Measurements from ENCODE around the gene NFRKB. TPM values are rescaled to one million over a fixed set of nuclear protein-coding genes. Genes with fewer than 3 reads are reported as not detected.

NFRKB gene
- polyA plus RNA-seq, 1 donor (not counting 4 experiments of a cell fraction or from before 2014, with no cell fraction given), result 14.4 TPM

- TF ChIP-seq CTCF (optimal IDR thresholded peaks at IDR 0.05 in 1 of 3, IDR thresholded peaks at IDR 0.05 in 1 of 3, conservative IDR thresholded peaks at IDR 0.05 in 1 of 3; ENCODE audit: extremely low read depth in 1 of 3, insufficient read depth in 2 of 3, low read length in 3 of 3) (no peak), EZH2 (IDR thresholded peaks at IDR 0.05; ENCODE audit: low read length) (no peak)
- no peak for DNase-seq (ENCODE audit: low read depth, low spot score)
- no peaks in the 10 kb centered on the region for H3K9me3 ChIP-seq (ENCODE audit: control insufficient read depth, low read depth, low read length)
- no peaks in the 10 kb centered on the region for H3K79me2 ChIP-seq (ENCODE audit: control insufficient read depth, insufficient read depth, low read length)
- no peaks in the 10 kb centered on the region for H3K4me1 ChIP-seq (ENCODE audit: control insufficient read depth, extremely low read depth, insufficient read depth, low read length)
- H3K27me3 ChIP-seq (ENCODE audit: control insufficient read depth, extremely low read depth, insufficient read depth, low read length), result no peaks in the 10 kb centered on the region
- no peak overlapping the region for H3K4me3 ChIP-seq (ENCODE audit: control insufficient read depth in 2 of 3, extremely low read depth in 1 of 3, insufficient read depth in 2 of 3, low read depth in 1 of 3, low read length in 3 of 3)
- no peak overlapping the region for H3K9ac ChIP-seq (ENCODE audit: control insufficient read depth, extremely low read depth, insufficient read depth, low read length)
- no peak overlapping the region for H3K27ac ChIP-seq (ENCODE audit: control insufficient read depth, insufficient read depth, low read length)
- H2AFZ ChIP-seq (ENCODE audit: control insufficient read depth, low read length), result no peak overlapping the region
- H3K4me2 ChIP-seq (ENCODE audit: control insufficient read depth, extremely low read depth, insufficient read depth, low read depth, low read length), result no peak overlapping the region
- no peaks in the 10 kb centered on the region for H3K9me1 ChIP-seq (ENCODE audit: control insufficient read depth, extremely low read depth, insufficient read depth, low read length)
- dilution Hi-C loops (cut with MboI; ENCODE audit: extremely low pct_ligation_motif_present, low sequenced_read_pairs), result no loop called here
- H4K20me1 ChIP-seq (ENCODE audit: control insufficient read depth, extremely low read depth, insufficient read depth, low read length), result no peaks in the 10 kb centered on the region
- peaks cover 2 to 8% of the 10 kb centered on the region in 2 experiments for H3K36me3 ChIP-seq (ENCODE audit: control insufficient read depth in 2 of 2, extremely low read depth in 1 of 2, insufficient read depth in 2 of 2, low read length in 2 of 2)
- no peak for FAIRE-seq
These were observed 27.3 kb upstream of the NFRKB start for GRCh38 chr11:129922674-129923073.

DNA sequence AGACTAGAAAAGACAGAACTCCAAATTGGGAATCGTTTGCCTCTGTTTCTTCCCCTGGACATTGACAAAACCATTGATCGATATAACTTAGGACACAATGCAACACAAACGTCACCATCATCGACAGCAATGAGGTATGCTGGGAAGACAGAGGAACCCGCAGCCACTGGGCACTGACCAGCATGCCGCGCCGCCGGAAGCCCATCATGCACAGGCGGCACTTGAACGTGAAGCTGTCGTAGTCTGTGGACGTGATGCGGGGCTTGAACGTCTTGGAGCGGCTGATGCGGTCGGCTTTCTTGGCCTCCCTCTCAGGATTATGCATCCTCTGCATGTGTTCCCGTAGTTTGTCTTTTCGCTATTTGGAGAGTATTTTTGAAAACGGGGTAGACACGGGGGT lies 23.0 kb upstream of the NFRKB start:
- Histone ChIP-seq H2AFZ (ENCODE audit: control insufficient read depth, low read length) (no peak overlapping the region), H3K9me3 (ENCODE audit: control insufficient read depth, low read depth, low read length) (no peaks in the 10 kb centered on the region), H4K20me1 (ENCODE audit: control insufficient read depth, extremely low read depth, insufficient read depth, low read length) (no peaks in the 10 kb centered on the region), H3K79me2 (ENCODE audit: control insufficient read depth, insufficient read depth, low read length) (no peaks in the 10 kb centered on the region), H3K4me1 (ENCODE audit: control insufficient read depth, extremely low read depth, insufficient read depth, low read length) (no peaks in the 10 kb centered on the region), H3K4me2 (ENCODE audit: control insufficient read depth, extremely low read depth, insufficient read depth, low read depth, low read length) (no peak overlapping the region), H3K9ac (ENCODE audit: control insufficient read depth, extremely low read depth, insufficient read depth, low read length) (no peak overlapping the region), H3K36me3 (ENCODE audit: control insufficient read depth in 2 of 2, extremely low read depth in 1 of 2, insufficient read depth in 2 of 2, low read length in 2 of 2) (peaks cover 11 to 17% of the 10 kb centered on the region in 2 experiments), H3K9me1 (ENCODE audit: control insufficient read depth, extremely low read depth, insufficient read depth, low read length) (no peaks in the 10 kb centered on the region), H3K27ac (ENCODE audit: control insufficient read depth, insufficient read depth, low read length) (no peak overlapping the region), H3K27me3 (ENCODE audit: control insufficient read depth, extremely low read depth, insufficient read depth, low read length) (no peaks in the 10 kb centered on the region), H3K4me3 (ENCODE audit: control insufficient read depth in 2 of 3, extremely low read depth in 1 of 3, insufficient read depth in 2 of 3, low read depth in 1 of 3, low read length in 3 of 3) (no peak overlapping the region)
- dilution Hi-C loops (cut with MboI; ENCODE audit: extremely low pct_ligation_motif_present, low sequenced_read_pairs), result no loop called here
- no peak for TF ChIP-seq CTCF (optimal IDR thresholded peaks at IDR 0.05 in 1 of 3, IDR thresholded peaks at IDR 0.05 in 1 of 3, conservative IDR thresholded peaks at IDR 0.05 in 1 of 3; ENCODE audit: extremely low read depth in 1 of 3, insufficient read depth in 2 of 3, low read length in 3 of 3)
- no peak for TF ChIP-seq EZH2 (IDR thresholded peaks at IDR 0.05; ENCODE audit: low read length)
- FAIRE-seq, result no peak
- no peak for DNase-seq (ENCODE audit: low read depth, low spot score)
